ENCODE measurements around the gene SMG7. TPM values are rescaled to one million over a fixed set of nuclear protein-coding genes. Genes with fewer than 3 reads are reported as not detected.

The SMG7 gene
- total RNA-seq, 3 donors from 2014 or later (not counting 1 experiment from before 2014, with no cell fraction given) = 56.5 to 78.5 (median 75.6) TPM

DNA sequence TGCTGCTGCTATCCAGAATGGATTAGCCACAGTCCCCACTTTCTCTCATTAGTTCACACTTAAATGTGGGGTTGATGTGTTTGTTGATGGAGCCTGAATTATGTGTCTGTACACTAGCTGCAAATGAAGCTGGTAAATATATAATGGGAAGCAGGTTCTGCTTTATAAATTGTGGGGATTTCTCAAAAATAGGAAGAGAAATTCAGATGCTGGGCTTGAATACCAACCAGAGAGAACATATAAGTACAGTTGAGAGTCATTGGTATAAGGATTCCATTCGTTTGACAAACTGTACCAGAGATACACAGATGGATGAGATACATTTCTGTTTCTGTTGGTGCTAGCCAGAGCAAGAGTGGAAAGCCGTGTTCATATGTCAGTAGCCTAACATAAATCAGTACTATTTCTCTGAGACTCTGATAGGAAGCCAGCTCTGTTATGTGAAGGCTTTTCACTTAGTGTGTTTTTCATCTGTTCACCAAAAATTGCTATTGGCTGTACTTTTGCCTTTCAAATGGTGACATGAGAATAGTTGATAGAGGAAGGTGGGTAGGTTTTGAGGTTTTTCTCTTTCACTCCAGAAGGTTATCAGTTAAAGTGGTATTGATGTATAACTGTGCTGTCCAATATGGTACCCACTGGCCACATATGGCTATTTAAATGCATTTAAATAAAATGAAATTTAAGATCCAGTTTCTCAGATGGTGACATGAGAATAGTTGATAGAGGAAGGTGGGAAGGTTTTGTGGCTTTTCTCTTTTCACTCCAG, 15.6 kb downstream of the SMG7 start:
- Histone ChIP-seq H3K4me3 (ENCODE audit: low read length) (no peak overlapping the region), H3K9me3 (ENCODE audit: control insufficient read depth, insufficient read depth, low read length) (no peaks in the 10 kb centered on the region), H3K36me3 (ENCODE audit: control insufficient read depth, insufficient read depth, low read length) (no peaks in the 10 kb centered on the region), H3K27ac (ENCODE audit: low read length) (no peak overlapping the region), H3K4me1 (ENCODE audit: control insufficient read depth, insufficient read depth, low read length) (no peaks in the 10 kb centered on the region), H3K27me3 (ENCODE audit: control insufficient read depth, insufficient read depth, low read length) (no peaks in the 10 kb centered on the region)
- intact Hi-C loops (cut with micrococcal nuclease) = no loop called here
- no peak overlapping the region for H3K4me3 Mint-ChIP-seq
- H3K36me3 Mint-ChIP-seq = no peaks in the 10 kb centered on the region
- 86% methylated on average over 2 of the region's 2 CpGs for WGBS (ENCODE audit: insufficient coverage)
- no peaks in the 10 kb centered on the region for H3K27me3 Mint-ChIP-seq (ENCODE audit: low read depth in 2 of 2)
- no peaks in the 10 kb centered on the region for H3K9me3 Mint-ChIP-seq
- peaks cover 34 to 55% of the 10 kb centered on the region in 2 donors for H3K4me1 Mint-ChIP-seq
- DNase-seq = no peak
- no peak for ATAC-seq
- TF ChIP-seq, protein P1, sequence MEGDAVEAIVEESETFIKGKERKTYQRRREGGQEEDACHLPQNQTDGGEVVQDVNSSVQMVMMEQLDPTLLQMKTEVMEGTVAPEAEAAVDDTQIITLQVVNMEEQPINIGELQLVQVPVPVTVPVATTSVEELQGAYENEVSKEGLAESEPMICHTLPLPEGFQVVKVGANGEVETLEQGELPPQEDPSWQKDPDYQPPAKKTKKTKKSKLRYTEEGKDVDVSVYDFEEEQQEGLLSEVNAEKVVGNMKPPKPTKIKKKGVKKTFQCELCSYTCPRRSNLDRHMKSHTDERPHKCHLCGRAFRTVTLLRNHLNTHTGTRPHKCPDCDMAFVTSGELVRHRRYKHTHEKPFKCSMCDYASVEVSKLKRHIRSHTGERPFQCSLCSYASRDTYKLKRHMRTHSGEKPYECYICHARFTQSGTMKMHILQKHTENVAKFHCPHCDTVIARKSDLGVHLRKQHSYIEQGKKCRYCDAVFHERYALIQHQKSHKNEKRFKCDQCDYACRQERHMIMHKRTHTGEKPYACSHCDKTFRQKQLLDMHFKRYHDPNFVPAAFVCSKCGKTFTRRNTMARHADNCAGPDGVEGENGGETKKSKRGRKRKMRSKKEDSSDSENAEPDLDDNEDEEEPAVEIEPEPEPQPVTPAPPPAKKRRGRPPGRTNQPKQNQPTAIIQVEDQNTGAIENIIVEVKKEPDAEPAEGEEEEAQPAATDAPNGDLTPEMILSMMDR (IDR thresholded peaks at IDR 0.05) = no peak
- peak overlapping the region; percentile 3 to 32 for H3K27ac Mint-ChIP-seq

DNA sequence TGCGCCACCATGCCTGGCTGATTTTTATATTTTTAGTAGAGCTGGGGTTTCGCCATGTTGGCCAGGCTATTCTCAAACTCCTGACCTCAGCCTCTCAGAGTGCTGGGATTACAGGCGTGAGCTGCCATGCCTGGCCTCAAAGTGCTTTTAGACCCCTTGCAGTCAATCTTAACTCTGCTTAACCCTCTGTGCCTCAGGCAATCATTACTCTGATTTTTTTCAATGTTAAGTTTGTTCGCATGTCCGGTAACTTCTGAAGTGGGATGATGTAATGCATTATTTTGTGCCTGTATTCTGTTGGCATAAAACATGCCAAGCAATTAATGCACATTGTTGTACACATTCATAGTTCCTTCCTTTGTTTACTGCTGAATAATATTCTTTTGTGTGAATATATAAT, 18.6 kb downstream of the SMG7 start:
- no peaks in the 10 kb centered on the region for H3K9me3 Mint-ChIP-seq
- intact Hi-C loops (cut with micrococcal nuclease) = no loop called here
- TF ChIP-seq, protein P1 (IDR thresholded peaks at IDR 0.05) = no peak

DNA sequence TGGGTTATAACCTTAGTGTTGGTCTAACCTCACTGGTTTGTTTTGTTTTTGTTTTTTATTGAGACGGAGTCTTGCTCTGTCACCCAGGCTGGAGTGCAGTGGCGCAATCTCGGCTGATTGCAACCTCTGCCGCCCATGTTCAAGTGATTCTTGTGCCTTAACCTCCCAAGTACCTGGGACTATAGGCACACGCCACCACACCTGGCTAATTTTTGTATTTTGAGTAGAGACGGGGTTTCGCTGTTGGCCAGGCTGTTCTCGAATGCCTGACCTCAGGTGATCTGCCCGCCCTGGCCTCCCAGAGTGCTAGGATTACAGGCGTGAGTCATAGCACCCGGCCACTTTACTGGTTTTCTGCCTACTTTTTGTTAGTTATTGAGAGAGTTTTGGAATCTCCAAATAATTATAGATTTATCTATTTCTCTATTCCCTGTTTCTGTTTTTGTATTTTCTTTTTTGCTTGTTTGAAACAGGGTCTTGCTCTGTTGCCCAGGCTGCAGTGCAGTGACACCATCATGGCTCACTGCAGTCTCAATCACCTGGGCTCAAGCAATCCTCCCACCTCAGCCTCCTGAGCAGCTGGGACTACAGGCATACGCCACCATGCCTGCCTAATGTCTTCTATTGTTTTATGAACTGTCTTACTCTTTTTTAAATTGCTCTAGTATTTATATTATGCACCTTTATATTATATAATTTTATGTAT, 21.4 kb downstream of the SMG7 start:
- ATAC-seq (no peak), DNase-seq (no peak)
- TF ChIP-seq, protein P1 (IDR thresholded peaks at IDR 0.05) = no peak
- no peaks in the 10 kb centered on the region for H3K36me3 Mint-ChIP-seq
- 93% methylated on average over 12 of the region's 12 CpGs for WGBS (ENCODE audit: insufficient coverage)
- H3K9me3 Mint-ChIP-seq = no peaks in the 10 kb centered on the region
- Histone ChIP-seq H3K9me3 (ENCODE audit: control insufficient read depth, insufficient read depth, low read length) (no peaks in the 10 kb centered on the region), H3K4me1 (ENCODE audit: control insufficient read depth, insufficient read depth, low read length) (peaks cover 3% of the 10 kb centered on the region), H3K27me3 (ENCODE audit: control insufficient read depth, insufficient read depth, low read length) (no peaks in the 10 kb centered on the region), H3K36me3 (ENCODE audit: control insufficient read depth, insufficient read depth, low read length) (no peaks in the 10 kb centered on the region), H3K27ac (ENCODE audit: low read length) (no peak overlapping the region), H3K4me3 (ENCODE audit: low read length) (no peak overlapping the region)
- no peak overlapping the region for H3K27ac Mint-ChIP-seq
- H3K4me3 Mint-ChIP-seq = no peak overlapping the region
- no peaks in the 10 kb centered on the region for H3K27me3 Mint-ChIP-seq (ENCODE audit: low read depth in 2 of 2)
- intact Hi-C loops (cut with micrococcal nuclease) = no loop called here
- peaks cover 43 to 60% of the 10 kb centered on the region in 2 donors for H3K4me1 Mint-ChIP-seq

More for the DNA sequence above, 18.6 kb downstream of the SMG7 start:
- Mint-ChIP-seq H3K4me3 (no peak overlapping the region), H3K27me3 (ENCODE audit: low read depth in 2 of 2) (no peaks in the 10 kb centered on the region), H3K4me1 (peaks cover 38 to 57% of the 10 kb centered on the region in 2 donors), H3K36me3 (no peaks in the 10 kb centered on the region), H3K27ac (no peak overlapping the region)
- H3K27ac ChIP-seq (ENCODE audit: low read length) = no peak overlapping the region
- no peaks in the 10 kb centered on the region for H3K36me3 ChIP-seq (ENCODE audit: control insufficient read depth, insufficient read depth, low read length)
- no peak for DNase-seq
- no peak overlapping the region for H3K4me3 ChIP-seq (ENCODE audit: low read length)
- ATAC-seq = no peak
- H3K9me3 ChIP-seq (ENCODE audit: control insufficient read depth, insufficient read depth, low read length) = no peaks in the 10 kb centered on the region
- WGBS (ENCODE audit: insufficient coverage) = 99% methylated on average over 3 of the region's 5 CpGs
- no peaks in the 10 kb centered on the region for H3K27me3 ChIP-seq (ENCODE audit: control insufficient read depth, insufficient read depth, low read length)
- no peaks in the 10 kb centered on the region for H3K4me1 ChIP-seq (ENCODE audit: control insufficient read depth, insufficient read depth, low read length)
